CD8-positive, alpha-beta memory T cell (primary cell): Measurements from ENCODE around the gene TGM3. TPM values are rescaled to one million over a fixed set of nuclear protein-coding genes. Genes with fewer than 3 reads are reported as not detected.
A peak's percentile ranks its signal among the peaks of the same experiment; 100 is the strongest.

ENCODE experiments used
- CTCF ChIA-PET: fragments of 350-600 bp; sonication (Branson Sonifier 250); formaldehyde crosslinking; loops from one replicate; lab custom pipeline; 2021; ENCODE audit warnings: antibody characterized with exemption; lab: Charles Lee
- POLR2A ChIA-PET: fragments of 350-600 bp; sonication (Branson Sonifier 250); formaldehyde crosslinking; loops from one replicate; lab custom pipeline; 2021; ENCODE audit warnings: antibody characterized with exemption; lab: Charles Lee
- DNase-seq, 5 donors: peaks; one replicate each; pipeline versions ENCODE4 v3.0.0 to v3.0.0-alpha.2; 2020 to 2022; ENCODE audit warnings: mixed read lengths in 1 of 5
- H3K27ac ChIP-seq: one replicate; pipeline ENCODE4 v1.7.0; 2013; ENCODE audit warnings: low read depth, mild to moderate bottlenecking, low read length, moderate library complexity
- H3K27me3 ChIP-seq: 2 replicates; pipeline ENCODE4 v1.7.0; 2013; ENCODE audit warnings: low read length, mild to moderate bottlenecking; ENCODE audit not compliant: insufficient read depth, poor library complexity, severe bottlenecking
- H3K36me3 ChIP-seq: 2 replicates; pipeline ENCODE4 v1.7.0; 2013; ENCODE audit warnings: mild to moderate bottlenecking, low read length, moderate library complexity; ENCODE audit not compliant: insufficient read depth
- H3K4me1 ChIP-seq: 2 replicates; pipeline ENCODE4 v1.7.0; 2013; ENCODE audit warnings: mild to moderate bottlenecking, low read length, moderate library complexity; ENCODE audit not compliant: insufficient read depth
- H3K4me3 ChIP-seq: 2 replicates; pipeline ENCODE4 v1.7.0; 2013; ENCODE audit warnings: mild to moderate bottlenecking, low read length
- H3K9me3 ChIP-seq: 2 replicates; pipeline ENCODE4 v1.7.0; 2013; ENCODE audit warnings: mild to moderate bottlenecking, low read length
- H3K27ac Mint-ChIP-seq, 8 donors: one replicate each; pipeline ENCODE4 v1.8.0; 2020 to 2021; ENCODE audit warnings: mixed read lengths in 8 of 8, mild to moderate bottlenecking in 6 of 8, inconsistent platforms in 3 of 8, moderate library complexity in 3 of 8
- H3K27me3 Mint-ChIP-seq, 2 donors: one replicate each; pipeline ENCODE4 v1.8.0; 2020 to 2021; ENCODE audit warnings: mixed read lengths in 2 of 2, mild to moderate bottlenecking in 1 of 2, moderate library complexity in 1 of 2
- H3K36me3 Mint-ChIP-seq, 3 donors: one replicate each; pipeline ENCODE4 v1.8.0; 2020 to 2021; ENCODE audit warnings: mixed read lengths in 3 of 3, inconsistent platforms in 1 of 3, mild to moderate bottlenecking in 1 of 3
- H3K4me1 Mint-ChIP-seq, 3 donors: one replicate each; pipeline ENCODE4 v1.8.0; 2020 to 2021; ENCODE audit warnings: mixed read lengths in 3 of 3, inconsistent platforms in 1 of 3, mild to moderate bottlenecking in 1 of 3
- H3K4me3 Mint-ChIP-seq, 7 donors: one replicate each; pipeline ENCODE4 v1.8.0; 2020 to 2021; ENCODE audit warnings: mixed read lengths in 7 of 7, mild to moderate bottlenecking in 6 of 7, moderate library complexity in 4 of 7, inconsistent platforms in 2 of 7
- H3K9me3 Mint-ChIP-seq, 5 donors: one replicate each; pipeline ENCODE4 v1.8.0; 2020 to 2022; ENCODE audit warnings: mixed read lengths in 5 of 5, mild to moderate bottlenecking in 3 of 5, moderate library complexity in 2 of 5, inconsistent platforms in 1 of 5
- polyA plus RNA-seq: library from polyadenylated mRNA; unstranded; fragments of 300-500 nt; fragmentation: Illumina TruSeq; gene quantifications from one replicate; pipeline ENCODE4 v1.2.3, GENCODE V29; 2021
- total RNA-seq, 2 experiments: library from RNA; stranded (reverse); gene quantifications; one replicate each; pipeline ENCODE4 v1.2.3, GENCODE V29; 2021

The TGM3 gene
- total and polyA plus RNA-seq, 3 experiments from 2014 or later = not detected

GRCh38 chr20:2329286-2329685 is 33.5 kb downstream of the TGM3 start:
- Histone ChIP-seq H3K9me3 (no peaks in the 10 kb centered on the region), H3K27ac (no peak overlapping the region), H3K36me3 (no peaks in the 10 kb centered on the region), H3K4me1 (no peaks in the 10 kb centered on the region), H3K4me3 (no peak overlapping the region), H3K27me3 (no peaks in the 10 kb centered on the region)
- no peaks in the 10 kb centered on the region for H3K36me3 Mint-ChIP-seq
- H3K27ac Mint-ChIP-seq = no peak overlapping the region
- no peaks in the 10 kb centered on the region for H3K4me1 Mint-ChIP-seq
- CTCF ChIA-PET = no interaction called here
- POLR2A ChIA-PET = no interaction called here
- no peak overlapping the region for H3K4me3 Mint-ChIP-seq
- H3K27me3 Mint-ChIP-seq = peaks cover 9 to 56% of the 10 kb centered on the region in 2 donors
- no peak for DNase-seq
- no peaks in the 10 kb centered on the region for H3K9me3 Mint-ChIP-seq

- CTCF ChIA-PET = no interaction called here
- H3K9me3 ChIP-seq = no peaks in the 10 kb centered on the region
These were observed 34.4 kb downstream of the TGM3 start for GRCh38 chr20:2330090-2330695.

DNA sequence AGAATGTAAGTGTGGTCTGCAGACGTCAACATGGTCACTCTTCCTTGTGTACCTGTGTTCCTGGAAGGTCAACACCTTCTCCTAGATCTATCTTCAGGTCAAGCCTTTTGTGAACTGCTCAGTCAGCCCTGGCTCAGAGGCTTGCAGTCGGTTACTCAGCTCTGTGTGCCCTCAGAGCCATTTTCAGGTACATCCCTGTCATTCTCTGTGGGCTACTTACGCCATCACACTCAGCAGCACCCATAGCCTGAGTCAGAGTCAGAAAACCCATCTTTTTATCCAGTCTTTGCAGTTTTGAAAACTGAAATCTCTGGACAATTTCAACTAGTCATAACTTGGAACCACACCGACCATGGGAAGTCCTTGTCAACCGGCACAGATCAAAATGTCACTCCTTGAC is 35.3 kb downstream of the TGM3 start:
- peaks cover 5 to 39% of the 10 kb centered on the region in 2 donors for H3K27me3 Mint-ChIP-seq
- Histone ChIP-seq H3K27ac (no peak overlapping the region), H3K27me3 (no peaks in the 10 kb centered on the region), H3K36me3 (no peaks in the 10 kb centered on the region), H3K4me3 (no peak overlapping the region), H3K9me3 (no peaks in the 10 kb centered on the region), H3K4me1 (no peaks in the 10 kb centered on the region)
- no peak for DNase-seq
- no peak overlapping the region for H3K4me3 Mint-ChIP-seq
- CTCF ChIA-PET = no interaction called here
- H3K27ac Mint-ChIP-seq = no peak overlapping the region
- no peaks in the 10 kb centered on the region for H3K36me3 Mint-ChIP-seq
- no peaks in the 10 kb centered on the region for H3K4me1 Mint-ChIP-seq
- no peaks in the 10 kb centered on the region for H3K9me3 Mint-ChIP-seq
- POLR2A ChIA-PET = no interaction called here

More at GRCh38 chr20:2330090-2330695, 34.4 kb downstream of the TGM3 start:
- POLR2A ChIA-PET = no interaction called here
- no peaks in the 10 kb centered on the region for H3K36me3 Mint-ChIP-seq
- no peaks in the 10 kb centered on the region for H3K27me3 ChIP-seq
- peaks cover 9 to 48% of the 10 kb centered on the region in 2 donors for H3K27me3 Mint-ChIP-seq
- no peaks in the 10 kb centered on the region for H3K36me3 ChIP-seq
- no peak overlapping the region for H3K4me3 Mint-ChIP-seq
- no peaks in the 10 kb centered on the region for H3K4me1 ChIP-seq
- H3K4me3 ChIP-seq = no peak overlapping the region
- no peak overlapping the region for H3K27ac ChIP-seq
- no peaks in the 10 kb centered on the region for H3K4me1 Mint-ChIP-seq
- no peak for DNase-seq
- no peak overlapping the region for H3K27ac Mint-ChIP-seq
- no peaks in the 10 kb centered on the region for H3K9me3 Mint-ChIP-seq

DNA sequence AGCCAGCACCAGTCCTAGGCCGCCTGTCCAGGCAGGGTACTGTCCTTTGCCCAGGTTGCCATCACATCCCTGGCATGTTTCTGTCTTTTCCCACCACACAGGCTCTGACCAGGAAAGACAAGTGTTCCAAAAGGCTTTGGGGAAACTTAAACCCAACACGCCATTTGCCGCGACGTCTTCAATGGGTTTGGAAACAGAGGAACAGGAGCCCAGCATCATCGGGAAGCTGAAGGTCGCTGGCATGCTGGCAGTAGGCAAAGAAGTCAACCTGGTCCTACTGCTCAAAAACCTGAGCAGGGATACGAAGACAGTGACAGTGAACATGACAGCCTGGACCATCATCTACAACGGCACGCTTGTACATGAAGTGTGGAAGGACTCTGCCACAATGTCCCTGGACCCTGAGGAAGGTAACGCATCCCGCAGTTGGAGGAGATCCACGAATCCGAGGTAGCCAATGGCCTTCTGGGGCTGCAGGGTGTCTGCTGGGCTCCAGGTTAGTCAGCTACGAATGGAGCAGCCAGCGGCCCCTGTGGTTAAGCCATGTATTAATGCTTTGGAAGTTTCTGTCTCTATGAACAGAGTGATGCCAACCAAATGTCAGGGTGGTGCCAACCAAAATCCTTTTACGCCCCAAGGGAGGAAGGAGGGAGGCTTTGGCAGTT is 36.2 kb downstream of the TGM3 start:
- Mint-ChIP-seq H3K27ac (no peak overlapping the region), H3K36me3 (no peaks in the 10 kb centered on the region), H3K27me3 (peaks cover 2 to 35% of the 10 kb centered on the region in 2 donors), H3K4me1 (no peaks in the 10 kb centered on the region), H3K9me3 (no peaks in the 10 kb centered on the region), H3K4me3 (no peak overlapping the region)
- H3K9me3 ChIP-seq = no peaks in the 10 kb centered on the region
- H3K4me3 ChIP-seq = no peak overlapping the region
- ChIA-PET CTCF (no interaction called here), POLR2A (no interaction called here)
- H3K27ac ChIP-seq = no peak overlapping the region
- no peak for DNase-seq
- H3K4me1 ChIP-seq = no peaks in the 10 kb centered on the region
- H3K27me3 ChIP-seq = no peaks in the 10 kb centered on the region
- no peaks in the 10 kb centered on the region for H3K36me3 ChIP-seq

- POLR2A ChIA-PET = no interaction called here
- CTCF ChIA-PET = no interaction called here
These were observed 36.9 kb downstream of the TGM3 start for GRCh38 chr20:2332711-2333110.

DNA sequence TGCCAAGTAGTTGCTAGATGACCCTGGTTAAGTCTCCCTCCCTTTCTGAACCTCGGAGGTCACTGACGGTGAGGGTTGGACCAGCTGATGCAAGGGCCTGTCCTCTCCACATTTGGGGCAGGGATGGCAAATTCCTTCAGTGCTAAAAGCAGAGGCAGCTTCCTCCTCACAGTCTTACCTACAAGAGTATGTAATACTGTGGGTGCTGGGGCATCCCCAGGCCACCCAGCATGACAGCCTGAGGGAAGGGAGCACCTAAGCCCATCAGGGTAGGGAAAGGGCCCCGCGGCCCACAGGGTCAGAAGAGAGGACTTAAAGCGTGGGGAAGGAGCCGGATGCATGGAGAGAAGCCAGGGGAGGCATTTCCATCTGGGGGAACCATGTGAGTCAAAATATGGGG is 38.0 kb downstream of the TGM3 start:
- ChIA-PET CTCF (no interaction called here), POLR2A (no interaction called here)

More at GRCh38 chr20:2332711-2333110, 36.9 kb downstream of the TGM3 start:
- no peaks in the 10 kb centered on the region for H3K9me3 ChIP-seq
- DNase-seq = no peak
- Mint-ChIP-seq H3K9me3 (peaks cover 0 to 1% (median 0%) of the 10 kb centered on the region in 5 donors), H3K4me3 (no peak overlapping the region), H3K36me3 (no peaks in the 10 kb centered on the region), H3K4me1 (no peaks in the 10 kb centered on the region), H3K27me3 (peaks cover 2 to 35% of the 10 kb centered on the region in 2 donors), H3K27ac (no peak overlapping the region)
- H3K27ac ChIP-seq = no peak overlapping the region
- H3K4me3 ChIP-seq = no peak overlapping the region
- H3K27me3 ChIP-seq = no peaks in the 10 kb centered on the region
- no peaks in the 10 kb centered on the region for H3K36me3 ChIP-seq
- H3K4me1 ChIP-seq = no peaks in the 10 kb centered on the region

DNA sequence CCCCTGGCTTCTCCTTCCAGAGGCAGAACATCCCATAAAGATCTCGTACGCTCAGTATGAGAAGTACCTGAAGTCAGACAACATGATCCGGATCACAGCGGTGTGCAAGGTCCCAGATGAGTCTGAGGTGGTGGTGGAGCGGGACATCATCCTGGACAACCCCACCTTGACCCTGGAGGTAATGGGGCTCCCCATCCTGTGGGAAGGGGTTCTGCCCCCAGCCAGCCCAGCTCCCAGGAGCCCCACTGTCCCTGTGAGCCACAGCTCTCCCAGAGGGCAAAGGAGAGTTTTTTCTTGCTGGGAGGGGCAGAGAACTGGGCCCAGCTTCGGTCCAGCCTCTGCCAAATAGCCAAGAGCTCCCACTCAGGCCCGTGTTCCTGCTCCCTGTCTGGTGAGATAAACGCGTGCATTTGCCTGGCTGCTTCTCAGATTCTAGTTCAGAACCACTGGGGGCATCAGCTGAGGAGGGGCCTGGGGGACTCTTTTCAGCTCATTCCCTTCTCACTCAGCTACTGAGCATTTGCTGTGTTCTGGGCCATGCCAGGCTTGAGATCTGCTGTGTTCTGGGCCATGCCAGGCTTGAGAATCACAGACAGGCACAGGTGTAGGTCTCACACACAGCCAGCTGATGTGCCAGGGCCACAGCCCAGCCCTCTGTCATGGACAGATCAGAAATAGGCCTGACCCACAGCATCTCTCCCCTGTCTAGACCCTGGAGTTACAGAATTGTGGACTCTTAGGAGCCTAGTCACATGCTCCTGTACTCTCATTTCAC is 39.5 kb downstream of the TGM3 start:
- Mint-ChIP-seq H3K9me3 (peaks cover 0 to 4% (median 0%) of the 10 kb centered on the region in 5 donors), H3K27me3 (peaks cover 0 to 27% of the 10 kb centered on the region in 2 donors), H3K27ac (no peak overlapping the region), H3K4me1 (no peaks in the 10 kb centered on the region), H3K4me3 (no peak overlapping the region), H3K36me3 (no peaks in the 10 kb centered on the region)
- H3K4me1 ChIP-seq = no peaks in the 10 kb centered on the region
- ChIA-PET POLR2A (no interaction called here), CTCF (no interaction called here)
- no peaks in the 10 kb centered on the region for H3K9me3 ChIP-seq
- no peak for DNase-seq
- H3K27ac ChIP-seq = no peak overlapping the region
- no peaks in the 10 kb centered on the region for H3K36me3 ChIP-seq
- no peak overlapping the region for H3K4me3 ChIP-seq
- no peaks in the 10 kb centered on the region for H3K27me3 ChIP-seq

More for the DNA sequence above, 38.0 kb downstream of the TGM3 start:
- H3K36me3 ChIP-seq = no peaks in the 10 kb centered on the region
- peaks cover 2 to 34% of the 10 kb centered on the region in 2 donors for H3K27me3 Mint-ChIP-seq
- H3K9me3 ChIP-seq = no peaks in the 10 kb centered on the region
- no peak for DNase-seq
- no peaks in the 10 kb centered on the region for H3K36me3 Mint-ChIP-seq
- peak overlapping the region in 1 of 8 donors; percentile 9 for H3K27ac Mint-ChIP-seq
- H3K4me3 ChIP-seq = no peak overlapping the region
- no peaks in the 10 kb centered on the region for H3K27me3 ChIP-seq
- no peak overlapping the region for H3K27ac ChIP-seq
- H3K4me3 Mint-ChIP-seq = no peak overlapping the region
- H3K4me1 ChIP-seq = no peaks in the 10 kb centered on the region
- peaks cover 0 to 1% (median 0%) of the 10 kb centered on the region in 5 donors for H3K9me3 Mint-ChIP-seq
- no peaks in the 10 kb centered on the region for H3K4me1 Mint-ChIP-seq

GRCh38 chr20:2336471-2336870 is 40.7 kb downstream of the TGM3 start:
- ChIA-PET CTCF (no interaction called here), POLR2A (no interaction called here)

More at GRCh38 chr20:2336471-2336870, 40.7 kb downstream of the TGM3 start:
- H3K36me3 Mint-ChIP-seq = no peaks in the 10 kb centered on the region
- Histone ChIP-seq H3K4me3 (no peak overlapping the region), H3K27me3 (no peaks in the 10 kb centered on the region), H3K9me3 (no peaks in the 10 kb centered on the region), H3K27ac (no peak overlapping the region), H3K4me1 (no peaks in the 10 kb centered on the region), H3K36me3 (no peaks in the 10 kb centered on the region)
- no peak overlapping the region for H3K4me3 Mint-ChIP-seq
- peaks cover 2 to 38% of the 10 kb centered on the region in 2 donors for H3K27me3 Mint-ChIP-seq
- H3K27ac Mint-ChIP-seq = no peak overlapping the region
- H3K4me1 Mint-ChIP-seq = no peaks in the 10 kb centered on the region
- DNase-seq = no peak
- H3K9me3 Mint-ChIP-seq = peaks cover 0 to 5% (median 0%) of the 10 kb centered on the region in 5 donors
